ENCODE measurements around the gene ACSL1.
A peak's percentile ranks its signal among the peaks of the same experiment; 100 is the strongest.
"Not testable (repeated sequence)": the region's sequence is repeated elsewhere in the genome, so short reads cannot be mapped to it uniquely, and the experiment has no call there.

The ACSL1 gene

GRCh38 chr4:184843984-184844554, 18.3 kb upstream of the ACSL1 start:
- DNase-seq (ENCODE audit: low spot score): no peak

GRCh38 chr4:184839075-184839399, 13.3 kb upstream of the ACSL1 start:
- DNase-seq (ENCODE audit: low spot score): not testable (repeated sequence)

GRCh38 chr4:184838249-184839074, 12.7 kb upstream of the ACSL1 start:
- peak; percentile 62 for DNase-seq (ENCODE audit: low spot score)

GRCh38 chr4:184836613-184837012, 10.8 kb upstream of the ACSL1 start:
- no peak for DNase-seq (ENCODE audit: low spot score)

GRCh38 chr4:184833046-184833838, 7.5 kb upstream of the ACSL1 start:
- no peak for DNase-seq (ENCODE audit: low spot score)

- DNase-seq (ENCODE audit: low spot score): no peak
Measured at GRCh38 chr4:184831153-184831552, 5.4 kb upstream of the ACSL1 start.

GRCh38 chr4:184826691-184827270, 1.0 kb upstream of the ACSL1 start:
- DNase-seq (ENCODE audit: low spot score): no peak

- DNase-seq (ENCODE audit: low spot score): peak; percentile 45
Measured at GRCh38 chr4:184825141-184825895, 450 bp downstream of the ACSL1 start.

- DNase-seq (ENCODE audit: low spot score): no peak
Measured at GRCh38 chr4:184824776-184825084, 1.0 kb downstream of the ACSL1 start.

GRCh38 chr4:184824081-184824775, 1.5 kb downstream of the ACSL1 start:
- DNase-seq (ENCODE audit: low spot score): peak; percentile 62

- DNase-seq (ENCODE audit: low spot score): no peak
Measured at GRCh38 chr4:184823014-184823413, 2.8 kb downstream of the ACSL1 start.

- DNase-seq (ENCODE audit: low spot score): no peak
Measured at GRCh38 chr4:184822356-184822755, 3.4 kb downstream of the ACSL1 start.

GRCh38 chr4:184821242-184821641, 4.5 kb downstream of the ACSL1 start:
- DNase-seq (ENCODE audit: low spot score): no peak

GRCh38 chr4:184819786-184820185, 6.0 kb downstream of the ACSL1 start:
- DNase-seq (ENCODE audit: low spot score): no peak

- DNase-seq (ENCODE audit: low spot score): no peak
Measured at GRCh38 chr4:184818216-184818564, 7.6 kb downstream of the ACSL1 start.

- no peak for DNase-seq (ENCODE audit: low spot score)
Measured at GRCh38 chr4:184817494-184818215, 8.1 kb downstream of the ACSL1 start.

GRCh38 chr4:184816962-184817361, 8.8 kb downstream of the ACSL1 start:
- DNase-seq (ENCODE audit: low spot score): no peak

GRCh38 chr4:184815046-184815877, 10.5 kb downstream of the ACSL1 start:
- peak; percentile 93 for DNase-seq (ENCODE audit: low spot score)

GRCh38 chr4:184814686-184815045, 11.1 kb downstream of the ACSL1 start:
- no peak for DNase-seq (ENCODE audit: low spot score)

GRCh38 chr4:184812651-184813181, 13.1 kb downstream of the ACSL1 start:
- DNase-seq (ENCODE audit: low spot score): no peak

Data from kidney tubule cell (primary cell).